Vagina (tissue), 2 donors: ENCODE results near the gene LSM12.

Source experiments
- POLR2A ChIP-seq, 2 donors: fragments of 450-650 bp; IDR thresholded peaks; one replicate each; pipeline ENCODE4 v1.6.1; 2017; ENCODE audit warnings: antibody characterized with exemption in 2 of 2, mild to moderate bottlenecking in 2 of 2, moderate library complexity in 2 of 2
- TF ChIP-seq, protein P1 (sequence below), 3 experiments: fragments of 450-650 bp in 2 of 3; fragments of 200-600 bp in 1 of 3; sonication (generic) in 1 of 3; IDR thresholded peaks; one replicate each; pipeline ENCODE4 v1.5.1; 2017 to 2019; ENCODE audit warnings: antibody characterized with exemption in 3 of 3, mild to moderate bottlenecking in 2 of 3, moderate library complexity in 2 of 3

- TF ChIP-seq, protein P1, sequence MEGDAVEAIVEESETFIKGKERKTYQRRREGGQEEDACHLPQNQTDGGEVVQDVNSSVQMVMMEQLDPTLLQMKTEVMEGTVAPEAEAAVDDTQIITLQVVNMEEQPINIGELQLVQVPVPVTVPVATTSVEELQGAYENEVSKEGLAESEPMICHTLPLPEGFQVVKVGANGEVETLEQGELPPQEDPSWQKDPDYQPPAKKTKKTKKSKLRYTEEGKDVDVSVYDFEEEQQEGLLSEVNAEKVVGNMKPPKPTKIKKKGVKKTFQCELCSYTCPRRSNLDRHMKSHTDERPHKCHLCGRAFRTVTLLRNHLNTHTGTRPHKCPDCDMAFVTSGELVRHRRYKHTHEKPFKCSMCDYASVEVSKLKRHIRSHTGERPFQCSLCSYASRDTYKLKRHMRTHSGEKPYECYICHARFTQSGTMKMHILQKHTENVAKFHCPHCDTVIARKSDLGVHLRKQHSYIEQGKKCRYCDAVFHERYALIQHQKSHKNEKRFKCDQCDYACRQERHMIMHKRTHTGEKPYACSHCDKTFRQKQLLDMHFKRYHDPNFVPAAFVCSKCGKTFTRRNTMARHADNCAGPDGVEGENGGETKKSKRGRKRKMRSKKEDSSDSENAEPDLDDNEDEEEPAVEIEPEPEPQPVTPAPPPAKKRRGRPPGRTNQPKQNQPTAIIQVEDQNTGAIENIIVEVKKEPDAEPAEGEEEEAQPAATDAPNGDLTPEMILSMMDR (IDR thresholded peaks at IDR 0.05), result no peak
- TF ChIP-seq POLR2A (IDR thresholded peaks at IDR 0.05), result no peak
Observed at GRCh38 chr17:43987131-43988021, 79.1 kb downstream of the LSM12 start.
